ENCODE data around the gene TBX2. TPM values are rescaled to one million over a fixed set of nuclear protein-coding genes. Genes with fewer than 3 reads are reported as not detected.

Gene TBX2
- total RNA-seq, 1 experiment from 2014 or later = not detected

DNA sequence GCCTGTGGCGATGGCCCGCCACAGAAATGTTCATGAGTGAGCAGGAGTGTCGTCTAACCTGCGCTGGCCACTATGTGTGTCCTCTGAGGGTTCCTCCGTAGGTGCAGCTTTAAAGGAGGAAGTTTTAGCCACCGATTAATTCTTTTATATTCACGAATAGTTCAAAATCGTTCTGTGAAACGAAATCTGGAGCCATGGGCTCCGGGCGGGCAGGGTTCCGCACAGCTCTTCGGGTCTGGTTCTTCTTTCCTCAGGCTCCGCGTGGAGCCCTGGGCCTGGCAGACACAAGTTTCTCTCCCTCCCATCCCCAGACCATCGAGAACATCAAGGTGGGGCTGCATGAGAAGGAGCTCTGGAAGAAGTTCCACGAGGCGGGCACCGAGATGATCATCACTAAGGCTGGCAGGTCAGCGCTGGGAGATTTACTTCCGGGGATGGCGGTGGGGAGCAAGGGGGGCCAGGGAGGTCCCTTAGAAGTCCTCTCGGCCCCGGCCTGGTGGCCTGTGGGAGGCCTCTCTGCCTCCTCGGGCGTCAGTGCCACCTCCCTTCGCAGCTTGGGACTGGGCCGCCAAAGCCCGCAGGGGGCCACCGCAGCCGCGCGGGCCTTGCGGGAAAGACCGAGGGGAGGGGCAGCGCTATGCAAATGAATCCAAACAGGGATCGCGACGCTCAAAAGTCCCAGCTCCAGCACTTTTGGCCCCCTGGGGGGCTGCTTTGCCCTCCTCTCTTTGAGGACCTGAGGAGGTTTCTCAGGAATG is 57.8 kb downstream of the TBX2 start:
- Histone ChIP-seq H3K56ac (ENCODE audit: insufficient read length, low read depth, low read length) (no peak overlapping the region), H3K27me3 (ENCODE audit: insufficient read depth, low read length) (peaks cover 96% of the 10 kb centered on the region), H2BK12ac (ENCODE audit: insufficient read length, low read depth, low read length) (no peak overlapping the region), H2AK5ac (ENCODE audit: insufficient read length, low read length) (no peak overlapping the region), H4K91ac (ENCODE audit: insufficient read length, low read depth, low read length) (no peak overlapping the region), H4K5ac (ENCODE audit: insufficient read length, low read depth, low read length) (no peak overlapping the region), H3K79me1 (ENCODE audit: insufficient read depth, low read depth, low read length, poor library complexity, severe bottlenecking) (no peaks in the 10 kb centered on the region), H2BK5ac (ENCODE audit: insufficient read length, low read length) (no peak overlapping the region), H3K79me2 (ENCODE audit: insufficient read depth, low read length) (no peaks in the 10 kb centered on the region), H3K4ac (ENCODE audit: low read depth, low read length) (no peak overlapping the region), H3K9me3 (ENCODE audit: control insufficient read depth, low read depth, low read length) (no peaks in the 10 kb centered on the region), H3K4me1 (ENCODE audit: insufficient read depth, low read length) (no peaks in the 10 kb centered on the region; the same call in 1 of the 2 replicates), H3T11ph (ENCODE audit: low read length) (no peak overlapping the region), H3K23me2 (ENCODE audit: insufficient read length, low read depth, low read length, poor library complexity, severe bottlenecking) (peaks cover 4% of the 10 kb centered on the region), H3K18ac (ENCODE audit: insufficient read length, low read depth, low read length) (no peak overlapping the region), H2BK20ac (ENCODE audit: low read depth, low read length, poor library complexity, severe bottlenecking) (no peak overlapping the region), H4K20me1 (ENCODE audit: control insufficient read depth, insufficient read depth, insufficient read length) (peaks cover 2% of the 10 kb centered on the region), H3K27ac (ENCODE audit: insufficient read length, low read depth, low read length) (no peak overlapping the region), H2BK120ac (ENCODE audit: low read depth, low read length, poor library complexity, severe bottlenecking) (no peak overlapping the region), H3K23ac (ENCODE audit: insufficient read length, low read depth, low read length) (no peak overlapping the region), H2BK15ac (ENCODE audit: low read depth, low read length) (no peak overlapping the region), H3K14ac (ENCODE audit: insufficient read depth, low read length) (no peak overlapping the region), H2AFZ (ENCODE audit: low read length) (no peak overlapping the region), H3K9ac (ENCODE audit: extremely low read depth, insufficient read length, low read length) (no peak overlapping the region), H4K8ac (replicated peaks; ENCODE audit: insufficient read length, low read depth, low read length) (no peak overlapping the region), H3K4me2 (ENCODE audit: insufficient read depth, insufficient read length, low read length) (no peak overlapping the region)
- H3K9me3 Mint-ChIP-seq = peaks cover 9 to 11% of the 10 kb centered on the region in 2 experiments
- H3K27me3 Mint-ChIP-seq (ENCODE audit: low read depth) = peaks cover 99% of the 10 kb centered on the region
- H3K4me3 Mint-ChIP-seq = peak overlapping the region; percentile 40 to 74
- TF ChIP-seq, protein P1, sequence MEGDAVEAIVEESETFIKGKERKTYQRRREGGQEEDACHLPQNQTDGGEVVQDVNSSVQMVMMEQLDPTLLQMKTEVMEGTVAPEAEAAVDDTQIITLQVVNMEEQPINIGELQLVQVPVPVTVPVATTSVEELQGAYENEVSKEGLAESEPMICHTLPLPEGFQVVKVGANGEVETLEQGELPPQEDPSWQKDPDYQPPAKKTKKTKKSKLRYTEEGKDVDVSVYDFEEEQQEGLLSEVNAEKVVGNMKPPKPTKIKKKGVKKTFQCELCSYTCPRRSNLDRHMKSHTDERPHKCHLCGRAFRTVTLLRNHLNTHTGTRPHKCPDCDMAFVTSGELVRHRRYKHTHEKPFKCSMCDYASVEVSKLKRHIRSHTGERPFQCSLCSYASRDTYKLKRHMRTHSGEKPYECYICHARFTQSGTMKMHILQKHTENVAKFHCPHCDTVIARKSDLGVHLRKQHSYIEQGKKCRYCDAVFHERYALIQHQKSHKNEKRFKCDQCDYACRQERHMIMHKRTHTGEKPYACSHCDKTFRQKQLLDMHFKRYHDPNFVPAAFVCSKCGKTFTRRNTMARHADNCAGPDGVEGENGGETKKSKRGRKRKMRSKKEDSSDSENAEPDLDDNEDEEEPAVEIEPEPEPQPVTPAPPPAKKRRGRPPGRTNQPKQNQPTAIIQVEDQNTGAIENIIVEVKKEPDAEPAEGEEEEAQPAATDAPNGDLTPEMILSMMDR (conservative IDR thresholded peaks at IDR 0.05) = no peak
- H3K36me3 Mint-ChIP-seq (ENCODE audit: insufficient read depth in 1 of 3, low read depth in 3 of 3) = peaks cover 0 to 2% (median 0%) of the 10 kb centered on the region in 3 experiments; a peak in 1 of 7 replicates
- DNase-seq = peak; percentile 70
- WGBS (ENCODE audit: extremely low coverage, insufficient read length, low lambda C conversion rate) = no CpG with 5 or more reads among the region's 39 CpGs
- peaks cover 30 to 47% of the 10 kb centered on the region in 2 experiments for H3K4me1 Mint-ChIP-seq
- no peak overlapping the region for H3K27ac Mint-ChIP-seq

Measured in H9 (cell line).